Heart left ventricle (tissue), 16 donors: Measurements from ENCODE around the gene SLC30A9. TPM values are rescaled to one million over a fixed set of nuclear protein-coding genes. Genes with fewer than 3 reads are reported as not detected.

Experiments used
- ATAC-seq, 4 donors: fragments of 200-7000 bp; cut with Tn5 transposase; one replicate each; pipeline ENCODE4 v1.9.1; 2020 to 2022; ENCODE audit warnings: moderate library complexity in 4 of 4, mild to moderate bottlenecking in 3 of 4, moderate number of reproducible peaks in 1 of 4
- DNase-seq, 5 donors: peaks; one replicate each; pipeline ENCODE4 v3.0.0-alpha.2; 2020
- H3K27ac ChIP-seq, 12 donors: fragments of 200-600 bp; sonication (generic) in 4 of 12; one replicate each; pipeline versions ENCODE4 v1.5.0 to v1.8.0; 2016 to 2022; ENCODE audit warnings: mild to moderate bottlenecking in 2 of 12
- H3K27me3 ChIP-seq, 9 donors: fragments of 200-600 bp; sonication (generic) in 2 of 9; one replicate each; pipeline versions ENCODE4 v1.5.1 to v1.8.0; 2016 to 2022; ENCODE audit warnings: mild to moderate bottlenecking in 3 of 9
- H3K36me3 ChIP-seq, 9 donors: fragments of 200-600 bp; sonication (generic) in 2 of 9; one replicate each; pipeline versions ENCODE4 v1.5.0 to v1.8.0; 2018 to 2022; ENCODE audit warnings: mild to moderate bottlenecking in 2 of 9
- H3K4me1 ChIP-seq, 12 donors: fragments of 200-600 bp; sonication (generic) in 4 of 12; one replicate each; pipeline versions ENCODE4 v1.5.0 to v1.8.0; 2016 to 2022; ENCODE audit warnings: mild to moderate bottlenecking in 3 of 12
- H3K4me3 ChIP-seq, 12 donors: fragments of 200-600 bp; sonication (generic) in 4 of 12; one replicate each; pipeline versions ENCODE4 v1.5.0 to v1.8.0; 2017 to 2022; ENCODE audit warnings: mild to moderate bottlenecking in 9 of 12, moderate library complexity in 4 of 12
- H3K9me3 ChIP-seq, 12 donors: fragments of 200-600 bp; sonication (generic) in 4 of 12; one replicate each; pipeline versions ENCODE4 v1.5.0 to v1.8.0; 2016 to 2022; ENCODE audit warnings: mild to moderate bottlenecking in 1 of 12
- POLR2A ChIP-seq, 2 donors: fragments of 450-650 bp; IDR thresholded peaks; one replicate each; pipeline ENCODE4 v1.6.1; 2017; ENCODE audit warnings: antibody characterized with exemption in 2 of 2, mild to moderate bottlenecking in 2 of 2, moderate library complexity in 2 of 2
- WGBS, 4 donors: extraction: QIAGEN DNeasy Blood & Tissue Kit in 2 of 4; methylation state at CpG; one replicate each; pipeline versions ENCODE4 v1.1.5 to v1.1.7; 2013 to 2018; 5-methylcytosine and 5-hydroxymethylcytosine counted together
- intact Hi-C, 10 donors: fragments of 100-400 bp; cut with DNase I; formaldehyde crosslinking; loops; one replicate each; pipeline versions ENCODE4 v1.11.1 to v1.14.2; 2022
- polyA plus RNA-seq, 2 donors: library from polyadenylated mRNA; stranded (reverse); fragments of 200-250 nt; gene quantifications; one replicate each; pipeline ENCODE4 v1.2.3, GENCODE V29; 2013
- total RNA-seq, 9 donors: library from RNA; depleted of rRNA in 2 of 9; stranded (reverse); fragments of >200 nt in 2 of 9; fragmentation: NEBNext Ultra II Directional in 3 of 9; extraction: Animal tissue kit (Norgen Biotek cat#: 25700) in 3 of 9; gene quantifications; one replicate each; pipeline versions ENCODE4 v1.1.0 to v1.2.4, GENCODE V29; 2016 to 2023
- TF ChIP-seq, protein P1 (sequence below), 12 donors: fragments of 200-600 bp; sonication (generic) in 4 of 12; IDR thresholded peaks; one replicate each; pipeline versions ENCODE4 v1.5.0 to v1.8.0; 2018 to 2022; ENCODE audit warnings: antibody characterized with exemption in 12 of 12, mild to moderate bottlenecking in 5 of 12
- donor health status: ischemic (EF 13 %, LVEDD 7.1; RV severe dilation, severe dysfunction).
- donor health status: healthy with polysubstance abuse.
- donor health status: DM: no; HTN: yes; CAD: no.
- donor health status: DM: no; HTN: no; CAD: no.
- donor health status: ischemic (EF 25% LVEDD 6.9; RV normal size, moderate dysfunction).
- donor health status: ischemic (EF 25% LVEDD 5.7; RV mildly dilated, moderate dysfunction).
- donor health status: healthy.
- donor health status: DM: yes; HTN: yes; CAD: no.
- donor health status: ischemic (EF 35%, LVEDD 5.7; RV mildly dilated, moderate dysfunction).
- donor health status: nonischemic (EF 11% LVEDD 7.7; RV severe dilation, severe dysfunction).
- donor health status: DM: yes; HTN: yes; CAD: no.
- donor health status: PGD.
- donor health status: ischemic (EF 29% LVEDD 5.4; RV normal size, mild dysfunction).
- donor health status: nonischemic (EF 23%, LVEDD 6.1; RV moderate dilation, normal function).

SLC30A9 gene
- total and polyA plus RNA-seq, 11 donors: 10.3 to 99.2 (median 72.5) TPM

DNA sequence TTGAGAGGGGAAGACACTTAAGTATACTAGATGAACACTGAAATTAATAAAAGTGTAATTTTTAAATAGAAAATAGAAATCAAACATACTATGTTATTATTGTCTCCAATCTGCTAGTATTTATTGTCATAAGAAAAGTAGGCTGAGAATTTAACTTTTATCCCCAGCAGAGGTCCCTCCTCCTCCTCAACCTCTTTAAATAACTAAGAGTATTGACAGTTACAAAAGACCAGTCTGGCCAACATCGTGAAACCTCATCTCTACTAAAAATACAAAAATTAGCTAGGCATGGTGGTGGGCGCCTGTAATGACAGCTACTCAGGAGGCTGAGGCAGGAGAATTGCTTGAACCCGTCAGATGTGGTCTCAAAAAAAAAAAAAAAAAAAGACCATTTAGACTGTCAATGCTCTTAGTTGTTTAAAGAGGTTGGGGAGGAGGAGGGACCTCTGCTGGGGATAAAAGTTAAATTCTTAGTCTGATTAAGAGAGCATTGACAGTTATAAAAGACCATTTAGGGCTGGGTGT is 4.2 kb downstream of the SLC30A9 start:
- Histone ChIP-seq H3K27me3 (no peaks in the 10 kb centered on the region), H3K4me3 (no peak overlapping the region), H3K27ac (no peak overlapping the region), H3K4me1 (peaks cover 0 to 41% (median 19%) of the 10 kb centered on the region in 12 donors), H3K9me3 (no peaks in the 10 kb centered on the region), H3K36me3 (peaks cover 0 to 11% (median 0%) of the 10 kb centered on the region in 9 donors)
- ATAC-seq (no peak), DNase-seq (no peak)
- no peak for TF ChIP-seq POLR2A (IDR thresholded peaks at IDR 0.05)
- TF ChIP-seq, protein P1, sequence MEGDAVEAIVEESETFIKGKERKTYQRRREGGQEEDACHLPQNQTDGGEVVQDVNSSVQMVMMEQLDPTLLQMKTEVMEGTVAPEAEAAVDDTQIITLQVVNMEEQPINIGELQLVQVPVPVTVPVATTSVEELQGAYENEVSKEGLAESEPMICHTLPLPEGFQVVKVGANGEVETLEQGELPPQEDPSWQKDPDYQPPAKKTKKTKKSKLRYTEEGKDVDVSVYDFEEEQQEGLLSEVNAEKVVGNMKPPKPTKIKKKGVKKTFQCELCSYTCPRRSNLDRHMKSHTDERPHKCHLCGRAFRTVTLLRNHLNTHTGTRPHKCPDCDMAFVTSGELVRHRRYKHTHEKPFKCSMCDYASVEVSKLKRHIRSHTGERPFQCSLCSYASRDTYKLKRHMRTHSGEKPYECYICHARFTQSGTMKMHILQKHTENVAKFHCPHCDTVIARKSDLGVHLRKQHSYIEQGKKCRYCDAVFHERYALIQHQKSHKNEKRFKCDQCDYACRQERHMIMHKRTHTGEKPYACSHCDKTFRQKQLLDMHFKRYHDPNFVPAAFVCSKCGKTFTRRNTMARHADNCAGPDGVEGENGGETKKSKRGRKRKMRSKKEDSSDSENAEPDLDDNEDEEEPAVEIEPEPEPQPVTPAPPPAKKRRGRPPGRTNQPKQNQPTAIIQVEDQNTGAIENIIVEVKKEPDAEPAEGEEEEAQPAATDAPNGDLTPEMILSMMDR (IDR thresholded peaks at IDR 0.05): no peak
- 86 to 97% (median 96%) methylated on average over 3 of the region's 3 CpGs for WGBS, 4 donors
- intact Hi-C loops: loop anchor here in 1 of 10 donors (10.0 kb wide), 1 partner anchor 660 kb away; the partner anchor contains the start of gene ATP8A1

DNA sequence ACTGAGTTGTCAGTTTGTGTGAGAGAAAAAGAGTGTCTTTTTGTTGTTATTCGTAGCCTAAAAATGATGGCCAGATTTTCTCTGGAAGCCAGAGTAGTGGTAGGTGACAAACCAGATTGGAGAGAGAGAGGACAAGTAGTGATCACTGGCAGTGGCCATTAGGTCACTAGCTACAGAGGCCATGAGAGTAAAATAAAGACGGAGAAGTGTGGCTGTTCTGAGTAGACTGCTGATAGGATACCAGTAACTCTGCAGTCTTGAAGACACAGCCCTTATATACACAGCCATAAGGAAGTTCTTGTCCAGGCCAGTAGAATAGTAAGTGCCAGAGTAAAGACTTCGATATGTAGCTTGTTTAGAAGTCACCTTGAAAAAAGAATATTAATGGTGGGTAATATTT is 7.7 kb downstream of the SLC30A9 start:
- peaks cover 0 to 27% (median 12%) of the 10 kb centered on the region in 9 donors for H3K36me3 ChIP-seq
- H3K4me3 ChIP-seq: no peak overlapping the region
- DNase-seq (no peak), ATAC-seq (peak; percentile 49 to 77 (median 73))
- peaks cover 0 to 21% (median 0%) of the 10 kb centered on the region in 12 donors for H3K4me1 ChIP-seq
- WGBS, 4 donors: 67 to 87% (median 78%) methylated on average over 3 of the region's 3 CpGs
- intact Hi-C loops: loop anchor here in 1 of 10 donors (10.0 kb wide), 1 partner anchor 657 kb away; the partner anchor contains the start of gene ATP8A1
- peak overlapping the region in 9 of 12 donors; percentile 6 to 64 (median 48) for H3K27ac ChIP-seq
- H3K27me3 ChIP-seq: no peaks in the 10 kb centered on the region
- H3K9me3 ChIP-seq: no peaks in the 10 kb centered on the region
- TF ChIP-seq, protein P1 (IDR thresholded peaks at IDR 0.05): no peak

DNA sequence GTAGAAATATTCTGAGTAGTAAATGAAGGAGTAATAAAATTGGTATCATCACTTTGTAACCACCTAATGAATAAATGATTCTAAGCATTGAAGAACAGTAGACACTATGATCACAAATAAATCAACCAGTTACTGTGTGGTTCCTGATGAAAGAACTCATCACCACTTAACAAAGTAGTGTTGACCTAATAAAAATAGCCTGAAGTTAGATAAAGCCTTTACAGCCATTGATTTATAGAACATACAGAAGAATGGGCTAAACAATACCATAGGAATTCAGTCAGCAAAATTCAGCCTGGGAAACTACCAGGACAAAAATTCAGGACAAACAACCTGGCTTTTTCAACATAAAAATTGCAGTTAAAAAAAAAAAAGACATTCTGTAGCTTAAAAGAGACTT is 9.0 kb downstream of the SLC30A9 start:
- Histone ChIP-seq H3K9me3 (no peaks in the 10 kb centered on the region), H3K27me3 (no peaks in the 10 kb centered on the region), H3K4me1 (peaks cover 0 to 14% (median 0%) of the 10 kb centered on the region in 12 donors), H3K4me3 (no peak overlapping the region), H3K27ac (peak overlapping the region in 1 of 12 donors; percentile 8), H3K36me3 (peaks cover 0 to 40% (median 23%) of the 10 kb centered on the region in 9 donors)
- TF ChIP-seq, protein P1 (IDR thresholded peaks at IDR 0.05): no peak
- intact Hi-C loops: loop anchor here in 1 of 10 donors (10.0 kb wide), 1 partner anchor 655 kb away; the partner anchor contains the start of gene ATP8A1
- DNase-seq (no peak), ATAC-seq (no peak)

DNA sequence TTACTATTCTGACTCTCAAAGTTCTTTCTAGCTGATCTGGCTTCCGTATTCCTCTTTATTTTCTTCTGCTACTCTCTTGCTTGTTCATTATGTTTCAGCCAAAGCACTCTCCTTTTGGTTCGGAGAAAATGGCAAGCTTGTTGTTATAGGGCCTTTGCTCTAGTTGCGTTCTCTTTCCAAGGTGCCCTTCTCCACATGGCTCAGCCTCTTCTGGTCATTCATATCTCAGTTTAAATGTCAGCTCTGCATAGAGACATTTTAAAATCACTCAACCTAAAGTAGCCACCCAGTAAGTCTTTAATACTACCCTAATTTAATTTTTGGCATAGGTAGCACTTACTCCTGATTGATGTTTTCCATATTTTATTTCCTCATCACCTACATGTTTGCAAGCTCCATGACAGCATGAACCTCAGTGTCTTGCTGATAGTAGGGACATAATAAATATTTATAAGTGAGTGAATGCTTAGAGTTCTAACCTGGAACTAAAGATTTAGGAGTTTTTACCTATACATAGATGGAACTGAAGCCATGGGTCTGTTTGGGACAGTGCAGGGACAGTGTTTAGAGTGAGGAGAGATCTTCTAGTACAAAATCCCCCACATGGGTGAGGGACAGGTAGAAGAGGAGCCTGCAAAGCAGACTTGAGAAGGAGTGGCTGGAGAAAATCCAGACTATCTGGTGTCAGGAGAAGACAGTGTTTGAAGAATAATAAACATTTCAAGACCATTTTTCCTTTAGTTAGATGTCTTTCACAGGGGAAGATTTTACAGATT is 17.9 kb downstream of the SLC30A9 start:
- Histone ChIP-seq H3K9me3 (no peaks in the 10 kb centered on the region), H3K36me3 (peaks cover 0 to 66% (median 19%) of the 10 kb centered on the region in 9 donors), H3K27me3 (no peaks in the 10 kb centered on the region), H3K4me1 (peaks cover 0 to 38% (median 12%) of the 10 kb centered on the region in 12 donors), H3K27ac (peak overlapping the region in 11 of 12 donors; percentile 2 to 71 (median 53)), H3K4me3 (no peak overlapping the region)
- DNase-seq (no peak), ATAC-seq (peak; percentile 80 to 93 (median 86))
- TF ChIP-seq, protein P1 (IDR thresholded peaks at IDR 0.05): no peak
- no peak for TF ChIP-seq POLR2A (IDR thresholded peaks at IDR 0.05)
- 68 to 79% (median 72%) methylated on average over 3 of the region's 3 CpGs for WGBS, 4 donors
- intact Hi-C loops: no loop called here
